Measurements from ENCODE around the gene TMEM19.

Gene TMEM19

DNA sequence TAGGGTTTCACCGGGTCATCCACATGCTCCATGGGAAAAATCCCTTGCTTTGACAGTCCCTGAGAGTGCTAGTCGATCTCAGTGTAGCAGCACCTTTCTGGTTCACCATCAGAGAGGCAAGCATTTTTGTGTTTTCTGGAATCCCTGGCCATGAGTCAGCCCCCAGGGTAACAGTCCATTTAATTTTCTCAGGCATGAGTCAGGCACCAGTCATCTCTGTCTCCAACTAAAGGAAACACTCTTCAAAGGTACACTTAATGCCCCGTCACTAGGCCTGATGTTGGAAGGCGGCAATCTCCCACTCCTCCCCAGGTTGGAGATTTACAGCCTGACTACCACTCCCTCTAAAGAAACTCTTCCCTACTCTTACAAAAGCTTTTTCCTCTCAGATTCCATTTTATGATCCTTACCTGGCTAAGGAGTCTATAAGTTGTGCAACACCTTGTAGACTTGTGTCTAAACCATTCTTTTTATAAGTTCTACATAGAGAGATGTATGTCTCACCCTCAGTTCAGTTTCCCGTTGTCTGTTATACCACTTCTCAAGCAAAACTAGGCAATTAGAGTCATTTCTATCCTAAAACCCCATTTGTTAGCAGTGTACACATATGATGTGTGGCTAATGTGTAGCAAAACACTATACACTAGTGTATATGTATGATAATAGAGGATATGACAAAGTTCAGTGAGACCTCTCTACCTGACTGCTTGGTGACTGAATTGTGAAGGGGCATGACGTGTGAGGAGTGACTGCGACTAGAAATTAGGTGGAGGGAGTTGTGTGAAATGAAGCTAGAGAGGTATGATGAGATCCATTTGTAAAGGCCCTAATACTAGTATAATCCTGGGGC is 24.6 kb downstream of the TMEM19 start:
- TF ChIP-seq, protein P1, sequence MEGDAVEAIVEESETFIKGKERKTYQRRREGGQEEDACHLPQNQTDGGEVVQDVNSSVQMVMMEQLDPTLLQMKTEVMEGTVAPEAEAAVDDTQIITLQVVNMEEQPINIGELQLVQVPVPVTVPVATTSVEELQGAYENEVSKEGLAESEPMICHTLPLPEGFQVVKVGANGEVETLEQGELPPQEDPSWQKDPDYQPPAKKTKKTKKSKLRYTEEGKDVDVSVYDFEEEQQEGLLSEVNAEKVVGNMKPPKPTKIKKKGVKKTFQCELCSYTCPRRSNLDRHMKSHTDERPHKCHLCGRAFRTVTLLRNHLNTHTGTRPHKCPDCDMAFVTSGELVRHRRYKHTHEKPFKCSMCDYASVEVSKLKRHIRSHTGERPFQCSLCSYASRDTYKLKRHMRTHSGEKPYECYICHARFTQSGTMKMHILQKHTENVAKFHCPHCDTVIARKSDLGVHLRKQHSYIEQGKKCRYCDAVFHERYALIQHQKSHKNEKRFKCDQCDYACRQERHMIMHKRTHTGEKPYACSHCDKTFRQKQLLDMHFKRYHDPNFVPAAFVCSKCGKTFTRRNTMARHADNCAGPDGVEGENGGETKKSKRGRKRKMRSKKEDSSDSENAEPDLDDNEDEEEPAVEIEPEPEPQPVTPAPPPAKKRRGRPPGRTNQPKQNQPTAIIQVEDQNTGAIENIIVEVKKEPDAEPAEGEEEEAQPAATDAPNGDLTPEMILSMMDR (IDR thresholded peaks at IDR 0.05; ENCODE audit: control insufficient read depth, extremely low read depth, insufficient read depth): no peak
- H3K4me3 ChIP-seq (ENCODE audit: low read depth, low read length): no peak overlapping the region
- DNase-seq (ENCODE audit: low read depth): no peak

DNA sequence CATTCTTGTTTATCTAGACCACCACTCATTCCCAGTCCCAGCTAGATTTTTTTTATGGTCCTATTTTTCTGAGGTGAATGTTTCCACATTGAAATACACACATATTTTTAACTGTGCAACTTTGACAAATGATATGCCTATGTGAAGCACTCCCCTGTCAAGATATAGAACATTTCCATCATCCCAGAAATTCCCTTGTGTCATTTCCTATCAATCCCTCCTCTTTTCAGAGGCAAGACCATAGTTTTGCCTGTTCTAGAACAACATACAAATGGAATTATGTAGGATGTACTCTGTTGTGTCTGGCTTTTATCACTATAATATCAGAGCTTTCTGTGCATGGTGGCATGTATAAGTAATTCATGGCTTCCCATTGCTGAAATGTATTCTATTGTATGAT is 32.7 kb downstream of the TMEM19 start:
- H3K4me3 ChIP-seq (ENCODE audit: low read depth, low read length): no peak overlapping the region
- TF ChIP-seq, protein P1 (IDR thresholded peaks at IDR 0.05; ENCODE audit: control insufficient read depth, extremely low read depth, insufficient read depth): no peak
- DNase-seq (ENCODE audit: low read depth): no peak

DNA sequence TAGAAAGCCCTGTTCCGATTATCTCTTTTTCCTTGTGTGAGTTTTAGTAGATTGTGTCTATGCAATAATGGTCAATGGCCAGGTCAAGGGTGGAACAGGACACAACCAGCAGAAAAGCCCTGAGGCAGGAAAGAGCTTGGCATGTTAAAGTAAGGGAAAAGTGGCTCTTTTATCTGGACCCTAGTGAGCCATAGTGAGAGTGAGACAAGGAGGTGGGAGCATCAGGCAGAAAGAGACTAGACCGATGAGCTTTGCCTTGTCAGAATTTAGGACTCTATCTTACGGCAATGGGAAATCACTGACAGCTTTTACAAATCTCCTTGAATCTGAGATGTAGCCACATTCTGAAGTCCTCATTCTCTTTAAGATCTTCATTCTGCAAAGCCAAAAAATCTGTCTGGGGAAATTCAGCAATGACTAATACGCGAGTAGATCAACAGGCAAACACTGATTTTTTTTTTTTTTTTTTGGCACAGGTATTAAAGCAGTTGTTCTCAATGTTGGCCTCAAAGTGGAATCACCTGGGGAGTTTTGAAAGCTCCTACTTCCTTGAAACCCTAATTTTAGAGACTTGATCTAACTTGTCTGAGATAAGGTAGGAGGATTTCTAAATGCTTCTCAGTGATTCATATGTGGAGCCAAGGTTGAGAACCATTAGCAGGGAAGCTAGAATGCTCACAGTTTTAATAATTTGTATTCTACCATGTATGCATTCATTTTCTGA is 33.9 kb downstream of the TMEM19 start:
- TF ChIP-seq, protein P1 (IDR thresholded peaks at IDR 0.05; ENCODE audit: control insufficient read depth, extremely low read depth, insufficient read depth): no peak
- no peak overlapping the region for H3K4me3 ChIP-seq (ENCODE audit: low read depth, low read length)
- DNase-seq (ENCODE audit: low read depth): no peak

DNA sequence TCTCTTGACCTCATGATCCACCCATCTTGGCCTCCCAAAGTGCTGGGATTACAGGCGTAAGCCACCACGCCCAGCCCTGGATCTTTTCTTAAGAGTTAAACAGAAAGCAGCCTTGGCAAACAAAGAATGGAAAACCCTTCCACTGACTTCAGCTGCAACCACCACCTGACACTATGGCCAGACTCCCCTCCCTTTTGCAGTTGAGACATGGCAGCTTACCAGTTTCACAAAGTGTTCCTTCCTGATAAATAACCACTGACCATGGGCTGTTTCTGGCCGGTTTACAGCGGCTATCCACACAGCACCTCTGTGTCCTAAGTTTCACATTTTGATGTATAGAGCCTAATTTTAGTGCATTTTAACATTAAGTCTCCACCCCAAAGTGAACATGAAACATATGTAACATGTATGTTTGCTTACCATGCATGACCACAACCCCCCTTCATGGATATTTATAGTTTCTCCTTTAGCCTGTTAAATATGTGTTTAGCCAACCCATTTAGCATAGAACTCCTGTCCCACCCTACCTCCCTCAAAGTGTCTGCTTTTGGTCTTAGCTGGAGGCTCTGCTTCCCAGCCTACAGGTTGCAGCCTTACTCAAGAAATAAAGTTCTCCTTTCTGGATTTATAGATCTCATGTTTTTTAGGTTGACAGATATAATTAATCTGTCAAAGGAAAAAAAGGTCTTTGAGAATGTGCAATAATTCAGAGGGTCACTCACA is 36.1 kb downstream of the TMEM19 start:
- peak; percentile 58 for DNase-seq (ENCODE audit: low read depth)
- TF ChIP-seq, protein P1 (IDR thresholded peaks at IDR 0.05; ENCODE audit: control insufficient read depth, extremely low read depth, insufficient read depth): no peak
- no peak overlapping the region for H3K4me3 ChIP-seq (ENCODE audit: low read depth, low read length)

DNA sequence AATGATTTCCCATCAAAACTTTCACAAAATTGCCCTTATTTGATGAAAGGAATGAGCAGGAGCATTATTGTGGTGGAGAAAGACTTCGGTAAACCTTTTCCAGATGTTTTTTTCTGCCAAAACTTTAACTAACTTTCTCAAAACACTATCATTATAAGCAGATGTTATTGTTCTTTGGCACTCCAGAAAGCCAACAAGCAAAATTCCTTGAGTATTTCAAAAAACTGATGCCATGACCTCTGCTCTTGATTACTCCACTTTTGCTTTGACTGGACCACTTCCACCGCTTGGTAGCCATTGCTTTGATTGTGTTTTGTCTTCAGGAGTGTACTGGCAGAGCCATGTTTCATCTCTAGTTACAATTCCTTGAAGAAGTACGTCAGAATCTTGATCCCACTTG is 39.1 kb downstream of the TMEM19 start:
- no peak overlapping the region for H3K4me3 ChIP-seq (ENCODE audit: low read depth, low read length)
- no peak for DNase-seq (ENCODE audit: low read depth)
- TF ChIP-seq, protein P1 (IDR thresholded peaks at IDR 0.05; ENCODE audit: control insufficient read depth, extremely low read depth, insufficient read depth): no peak

DNA sequence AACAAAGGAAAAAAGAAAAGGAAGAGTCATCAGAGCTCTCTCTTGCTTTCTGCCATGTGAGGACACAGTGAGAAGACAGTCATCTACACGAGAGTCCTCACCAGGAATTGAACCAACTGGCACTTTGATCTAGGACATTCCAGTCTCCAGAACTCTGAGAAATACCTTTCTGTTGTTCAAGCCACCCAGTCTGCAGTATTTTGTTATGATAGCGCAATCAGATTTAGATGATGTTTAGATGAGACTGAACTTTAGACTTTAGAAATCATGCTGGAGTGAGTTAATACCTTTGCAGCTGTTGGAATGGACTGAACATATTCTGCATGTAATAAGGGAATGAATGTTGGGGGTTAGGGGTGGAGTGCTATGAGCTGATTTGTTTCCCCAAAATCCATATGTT is 40.7 kb downstream of the TMEM19 start:
- DNase-seq (ENCODE audit: low read depth): no peak
- no peak overlapping the region for H3K4me3 ChIP-seq (ENCODE audit: low read depth, low read length)
- TF ChIP-seq, protein P1 (IDR thresholded peaks at IDR 0.05; ENCODE audit: control insufficient read depth, extremely low read depth, insufficient read depth): no peak
